ENCODE results near the gene ARMC9. TPM values are rescaled to one million over a fixed set of nuclear protein-coding genes. Genes with fewer than 3 reads are reported as not detected.

Gene ARMC9
- total RNA-seq, 1 donor from 2014 or later, result 27.5 TPM

DNA sequence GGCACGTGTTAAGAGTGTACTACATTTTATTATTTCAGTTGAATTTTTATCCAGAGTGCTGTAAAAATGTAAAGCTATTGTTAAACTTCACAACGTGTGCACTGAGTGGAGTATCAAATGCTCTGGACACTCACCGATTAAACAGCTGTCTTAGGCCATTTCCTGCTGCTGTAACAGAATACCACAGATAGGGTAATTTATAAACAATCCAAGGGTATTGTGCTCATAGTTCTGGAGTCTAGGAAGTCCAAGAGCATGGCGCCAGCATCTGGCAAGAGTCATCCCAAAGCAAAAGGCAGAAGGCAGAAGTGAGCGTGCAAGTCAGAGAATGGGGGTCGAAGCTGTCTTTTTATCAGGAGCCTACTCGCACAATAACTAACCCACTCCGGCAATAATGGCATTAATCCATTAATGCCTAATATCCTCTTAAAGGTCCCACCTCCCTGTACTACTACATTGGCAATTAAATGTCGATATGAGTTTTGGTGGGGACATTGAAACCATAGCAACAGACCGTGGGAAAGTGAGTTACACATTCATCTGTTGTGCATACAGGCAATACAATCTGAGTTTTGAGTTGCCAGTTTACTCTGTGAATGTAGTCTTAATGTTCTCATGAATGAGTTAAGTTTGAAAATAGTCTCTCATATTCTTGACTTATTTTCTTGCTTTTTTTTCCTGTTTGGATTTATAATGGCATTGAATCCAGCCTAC, 64.8 kb downstream of the ARMC9 start:
- Histone ChIP-seq H3K27me3 (ENCODE audit: control insufficient read depth, insufficient read depth, low read length) (no peaks in the 10 kb centered on the region), H3K36me3 (ENCODE audit: control insufficient read depth, insufficient read depth, low read length) (peaks cover 2% of the 10 kb centered on the region), H3K4me3 (ENCODE audit: low read depth, low read length) (no peak overlapping the region)
- no peak for DNase-seq (ENCODE audit: low read depth)
- no peak for TF ChIP-seq CTCF (IDR thresholded peaks at IDR 0.05; ENCODE audit: insufficient read depth, low read length, poor library complexity, severe bottlenecking)

GRCh38 chr2:231270221-231271114, 72.0 kb downstream of the ARMC9 start:
- no peak overlapping the region for H3K4me3 ChIP-seq (ENCODE audit: low read depth, low read length)
- no peak for DNase-seq (ENCODE audit: low read depth)
- no peaks in the 10 kb centered on the region for H3K27me3 ChIP-seq (ENCODE audit: control insufficient read depth, insufficient read depth, low read length)
- H3K36me3 ChIP-seq (ENCODE audit: control insufficient read depth, insufficient read depth, low read length), result no peaks in the 10 kb centered on the region
- no peak for TF ChIP-seq CTCF (IDR thresholded peaks at IDR 0.05; ENCODE audit: insufficient read depth, low read length, poor library complexity, severe bottlenecking)

- no peaks in the 10 kb centered on the region for H3K36me3 ChIP-seq (ENCODE audit: control insufficient read depth, insufficient read depth, low read length)
- no peaks in the 10 kb centered on the region for H3K27me3 ChIP-seq (ENCODE audit: control insufficient read depth, insufficient read depth, low read length)
- H3K4me3 ChIP-seq (ENCODE audit: low read depth, low read length), result no peak overlapping the region
- no peak for DNase-seq (ENCODE audit: low read depth)
- no peak for TF ChIP-seq CTCF (IDR thresholded peaks at IDR 0.05; ENCODE audit: insufficient read depth, low read length, poor library complexity, severe bottlenecking)
Observed at GRCh38 chr2:231272991-231273390, 74.6 kb downstream of the ARMC9 start.

DNA sequence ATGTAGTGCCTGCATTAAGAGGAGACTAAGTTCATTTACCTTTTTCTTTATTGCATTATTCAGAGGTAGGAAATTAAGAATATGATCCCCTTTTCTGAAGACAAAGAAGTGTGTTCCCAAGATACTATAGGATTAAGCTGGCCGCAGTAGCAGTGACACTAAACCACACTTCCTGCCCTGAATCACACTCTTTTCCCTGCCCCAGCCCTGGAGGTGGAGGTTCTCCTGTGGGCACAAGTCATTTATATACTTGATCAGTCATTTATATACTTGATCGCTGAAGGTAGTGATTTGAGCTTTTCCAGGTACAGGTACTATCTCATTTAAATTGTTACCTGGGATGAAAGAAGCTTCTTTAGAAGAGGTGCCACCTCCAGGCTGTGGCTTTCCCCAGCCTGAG, 78.6 kb downstream of the ARMC9 start:
- H3K27me3 ChIP-seq (ENCODE audit: control insufficient read depth, insufficient read depth, low read length), result no peaks in the 10 kb centered on the region
- no peak for TF ChIP-seq CTCF (IDR thresholded peaks at IDR 0.05; ENCODE audit: insufficient read depth, low read length, poor library complexity, severe bottlenecking)
- DNase-seq (ENCODE audit: low read depth), result no peak
- no peaks in the 10 kb centered on the region for H3K36me3 ChIP-seq (ENCODE audit: control insufficient read depth, insufficient read depth, low read length)
- H3K4me3 ChIP-seq (ENCODE audit: low read depth, low read length), result no peak overlapping the region

GRCh38 chr2:231277962-231278361, 79.5 kb downstream of the ARMC9 start:
- no peak overlapping the region for H3K4me3 ChIP-seq (ENCODE audit: low read depth, low read length)
- H3K36me3 ChIP-seq (ENCODE audit: control insufficient read depth, insufficient read depth, low read length), result no peaks in the 10 kb centered on the region
- DNase-seq (ENCODE audit: low read depth), result no peak
- H3K27me3 ChIP-seq (ENCODE audit: control insufficient read depth, insufficient read depth, low read length), result no peaks in the 10 kb centered on the region
- no peak for TF ChIP-seq CTCF (IDR thresholded peaks at IDR 0.05; ENCODE audit: insufficient read depth, low read length, poor library complexity, severe bottlenecking)
